K562 (cell line): Measurements from ENCODE around the gene PLXNA2. TPM values are rescaled to one million over a fixed set of nuclear protein-coding genes. Genes with fewer than 3 reads are reported as not detected.
A peak's percentile ranks its signal among the peaks of the same experiment; 100 is the strongest.

Experiments used
- GATA2 ChIP-seq: sonication (generic); formaldehyde crosslinking; IDR thresholded peaks from 2 replicates; pipeline ENCODE4 v1.4.0; 2020; ENCODE audit warnings: mild to moderate bottlenecking, missing genetic modification reagents
- polyA plus RNA-seq, 8 experiments: library from polyadenylated mRNA; depleted of rRNA in 4 of 8; stranded (reverse) in 5 of 8; unstranded in 3 of 8; fragments of >200 nt; fragmentation: Nextera tagmentation in 2 of 8; fragmentation: Illumina TruSeq in 1 of 8; extraction: Ambion mirVana in 2 of 8; extraction: Trizol in 1 of 8; gene quantifications; 2 replicates each; pipeline versions ENCODE4 v1.2.1 to v1.2.3, GENCODE V29; 2011 to 2014; ENCODE audit warnings: inconsistent platforms in 1 of 8, missing spikeins in 1 of 8
- total RNA-seq, 7 experiments: library from RNA; depleted of rRNA in 6 of 7; stranded (reverse); fragments of >200 nt in 6 of 7; fragmentation: Illumina TruSeq in 2 of 7; extraction: Trizol in 2 of 7; gene quantifications; 2 replicates each; pipeline versions ENCODE4 v1.2.1 to v1.2.3, GENCODE V29; 2011 to 2021; ENCODE audit warnings: low replicate concordance in 1 of 7
- TF ChIP-seq, protein P1 (sequence below), 2 experiments: fragments of 450-650 bp; IDR thresholded peaks; 2 replicates each; pipeline ENCODE4 v1.6.1; 2016
- TF ChIP-seq, protein P2 (sequence below): sonication (generic); formaldehyde crosslinking; IDR thresholded peaks from 2 replicates; pipeline ENCODE4 v1.8.0; 2022; ENCODE audit warnings: missing genetic modification reagents, mild to moderate bottlenecking, borderline replicate concordance
- TF ChIP-seq, protein P3 (sequence below), 2 experiments: IDR thresholded peaks in 1 of 2; conservative IDR thresholded peaks in 1 of 2; 2 replicates each; pipeline ENCODE4 v1.6.1; 2016; ENCODE audit warnings: low read depth in 2 of 2, mild to moderate bottlenecking in 1 of 2, missing compliant biosample characterization in 1 of 2, missing genetic modification characterization in 1 of 2, moderate library complexity in 1 of 2
- TF ChIP-seq, protein P4 (sequence below): fragments of 450-650 bp; IDR thresholded peaks from 2 replicates; pipeline ENCODE4 v1.6.1; 2016; ENCODE audit warnings: mild to moderate bottlenecking, moderate library complexity

PLXNA2 gene
- total and polyA plus RNA-seq, 9 of the 15 experiments (the other 6 are each of a cell fraction or from before 2014, with no cell fraction given) = 0.01 to 1.3 (median 0.32) TPM

DNA sequence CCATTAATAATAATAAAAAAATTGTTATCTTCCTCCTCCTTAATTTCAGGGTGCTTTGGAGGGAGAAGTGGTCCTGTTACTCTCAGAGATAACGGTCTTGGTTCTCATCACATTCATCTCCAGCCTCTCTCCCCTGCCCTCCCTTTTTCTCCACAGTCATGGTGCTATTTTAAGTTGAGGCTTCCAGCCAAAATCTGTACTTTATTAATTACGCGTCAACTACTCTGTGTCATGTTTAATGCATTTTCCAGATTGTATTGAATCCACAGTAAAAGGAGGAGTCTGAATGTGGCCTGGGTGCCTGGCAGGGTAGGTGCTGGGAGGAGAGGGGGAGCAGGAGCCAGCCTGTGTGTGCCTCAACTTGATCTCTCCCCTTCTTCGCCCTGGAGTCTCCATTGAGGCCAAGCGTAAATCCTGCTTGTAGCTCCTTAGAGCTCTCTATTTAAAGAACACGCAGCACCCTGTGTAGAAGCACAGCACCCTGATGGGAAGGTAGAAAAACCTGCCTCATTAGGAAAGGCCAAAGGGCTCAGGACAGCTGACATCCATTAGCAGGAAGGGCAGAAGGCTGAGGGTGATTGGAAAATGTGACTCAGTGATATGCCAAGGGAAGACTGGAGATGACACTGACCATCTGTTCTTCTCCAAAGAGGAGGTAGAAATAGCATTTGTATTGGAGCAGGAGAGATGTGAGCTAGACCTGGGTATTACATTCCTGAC lies 82.4 kb downstream of the PLXNA2 start (continued):
- TF ChIP-seq, protein P1, sequence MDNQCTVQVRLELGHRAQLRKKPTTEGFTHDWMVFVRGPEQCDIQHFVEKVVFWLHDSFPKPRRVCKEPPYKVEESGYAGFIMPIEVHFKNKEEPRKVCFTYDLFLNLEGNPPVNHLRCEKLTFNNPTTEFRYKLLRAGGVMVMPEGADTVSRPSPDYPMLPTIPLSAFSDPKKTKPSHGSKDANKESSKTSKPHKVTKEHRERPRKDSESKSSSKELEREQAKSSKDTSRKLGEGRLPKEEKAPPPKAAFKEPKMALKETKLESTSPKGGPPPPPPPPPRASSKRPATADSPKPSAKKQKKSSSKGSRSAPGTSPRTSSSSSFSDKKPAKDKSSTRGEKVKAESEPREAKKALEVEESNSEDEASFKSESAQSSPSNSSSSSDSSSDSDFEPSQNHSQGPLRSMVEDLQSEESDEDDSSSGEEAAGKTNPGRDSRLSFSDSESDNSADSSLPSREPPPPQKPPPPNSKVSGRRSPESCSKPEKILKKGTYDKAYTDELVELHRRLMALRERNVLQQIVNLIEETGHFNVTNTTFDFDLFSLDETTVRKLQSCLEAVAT (IDR thresholded peaks at IDR 0.05) = no peak
- TF ChIP-seq, protein P2, sequence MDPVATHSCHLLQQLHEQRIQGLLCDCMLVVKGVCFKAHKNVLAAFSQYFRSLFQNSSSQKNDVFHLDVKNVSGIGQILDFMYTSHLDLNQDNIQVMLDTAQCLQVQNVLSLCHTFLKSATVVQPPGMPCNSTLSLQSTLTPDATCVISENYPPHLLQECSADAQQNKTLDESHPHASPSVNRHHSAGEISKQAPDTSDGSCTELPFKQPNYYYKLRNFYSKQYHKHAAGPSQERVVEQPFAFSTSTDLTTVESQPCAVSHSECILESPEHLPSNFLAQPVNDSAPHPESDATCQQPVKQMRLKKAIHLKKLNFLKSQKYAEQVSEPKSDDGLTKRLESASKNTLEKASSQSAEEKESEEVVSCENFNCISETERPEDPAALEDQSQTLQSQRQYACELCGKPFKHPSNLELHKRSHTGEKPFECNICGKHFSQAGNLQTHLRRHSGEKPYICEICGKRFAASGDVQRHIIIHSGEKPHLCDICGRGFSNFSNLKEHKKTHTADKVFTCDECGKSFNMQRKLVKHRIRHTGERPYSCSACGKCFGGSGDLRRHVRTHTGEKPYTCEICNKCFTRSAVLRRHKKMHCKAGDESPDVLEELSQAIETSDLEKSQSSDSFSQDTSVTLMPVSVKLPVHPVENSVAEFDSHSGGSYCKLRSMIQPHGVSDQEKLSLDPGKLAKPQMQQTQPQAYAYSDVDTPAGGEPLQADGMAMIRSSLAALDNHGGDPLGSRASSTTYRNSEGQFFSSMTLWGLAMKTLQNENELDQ = no peak
- TF ChIP-seq, protein P3, sequence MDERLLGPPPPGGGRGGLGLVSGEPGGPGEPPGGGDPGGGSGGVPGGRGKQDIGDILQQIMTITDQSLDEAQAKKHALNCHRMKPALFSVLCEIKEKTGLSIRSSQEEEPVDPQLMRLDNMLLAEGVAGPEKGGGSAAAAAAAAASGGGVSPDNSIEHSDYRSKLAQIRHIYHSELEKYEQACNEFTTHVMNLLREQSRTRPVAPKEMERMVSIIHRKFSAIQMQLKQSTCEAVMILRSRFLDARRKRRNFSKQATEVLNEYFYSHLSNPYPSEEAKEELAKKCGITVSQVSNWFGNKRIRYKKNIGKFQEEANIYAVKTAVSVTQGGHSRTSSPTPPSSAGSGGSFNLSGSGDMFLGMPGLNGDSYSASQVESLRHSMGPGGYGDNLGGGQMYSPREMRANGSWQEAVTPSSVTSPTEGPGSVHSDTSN (CRISPR knock-in tag; IDR thresholded peaks at IDR 0.05; ENCODE audit: low read depth) = no peak
- TF ChIP-seq, protein P3 (tag; conservative IDR thresholded peaks at IDR 0.05; ENCODE audit: low read depth) = peak; percentile 71
- TF ChIP-seq, protein P4, sequence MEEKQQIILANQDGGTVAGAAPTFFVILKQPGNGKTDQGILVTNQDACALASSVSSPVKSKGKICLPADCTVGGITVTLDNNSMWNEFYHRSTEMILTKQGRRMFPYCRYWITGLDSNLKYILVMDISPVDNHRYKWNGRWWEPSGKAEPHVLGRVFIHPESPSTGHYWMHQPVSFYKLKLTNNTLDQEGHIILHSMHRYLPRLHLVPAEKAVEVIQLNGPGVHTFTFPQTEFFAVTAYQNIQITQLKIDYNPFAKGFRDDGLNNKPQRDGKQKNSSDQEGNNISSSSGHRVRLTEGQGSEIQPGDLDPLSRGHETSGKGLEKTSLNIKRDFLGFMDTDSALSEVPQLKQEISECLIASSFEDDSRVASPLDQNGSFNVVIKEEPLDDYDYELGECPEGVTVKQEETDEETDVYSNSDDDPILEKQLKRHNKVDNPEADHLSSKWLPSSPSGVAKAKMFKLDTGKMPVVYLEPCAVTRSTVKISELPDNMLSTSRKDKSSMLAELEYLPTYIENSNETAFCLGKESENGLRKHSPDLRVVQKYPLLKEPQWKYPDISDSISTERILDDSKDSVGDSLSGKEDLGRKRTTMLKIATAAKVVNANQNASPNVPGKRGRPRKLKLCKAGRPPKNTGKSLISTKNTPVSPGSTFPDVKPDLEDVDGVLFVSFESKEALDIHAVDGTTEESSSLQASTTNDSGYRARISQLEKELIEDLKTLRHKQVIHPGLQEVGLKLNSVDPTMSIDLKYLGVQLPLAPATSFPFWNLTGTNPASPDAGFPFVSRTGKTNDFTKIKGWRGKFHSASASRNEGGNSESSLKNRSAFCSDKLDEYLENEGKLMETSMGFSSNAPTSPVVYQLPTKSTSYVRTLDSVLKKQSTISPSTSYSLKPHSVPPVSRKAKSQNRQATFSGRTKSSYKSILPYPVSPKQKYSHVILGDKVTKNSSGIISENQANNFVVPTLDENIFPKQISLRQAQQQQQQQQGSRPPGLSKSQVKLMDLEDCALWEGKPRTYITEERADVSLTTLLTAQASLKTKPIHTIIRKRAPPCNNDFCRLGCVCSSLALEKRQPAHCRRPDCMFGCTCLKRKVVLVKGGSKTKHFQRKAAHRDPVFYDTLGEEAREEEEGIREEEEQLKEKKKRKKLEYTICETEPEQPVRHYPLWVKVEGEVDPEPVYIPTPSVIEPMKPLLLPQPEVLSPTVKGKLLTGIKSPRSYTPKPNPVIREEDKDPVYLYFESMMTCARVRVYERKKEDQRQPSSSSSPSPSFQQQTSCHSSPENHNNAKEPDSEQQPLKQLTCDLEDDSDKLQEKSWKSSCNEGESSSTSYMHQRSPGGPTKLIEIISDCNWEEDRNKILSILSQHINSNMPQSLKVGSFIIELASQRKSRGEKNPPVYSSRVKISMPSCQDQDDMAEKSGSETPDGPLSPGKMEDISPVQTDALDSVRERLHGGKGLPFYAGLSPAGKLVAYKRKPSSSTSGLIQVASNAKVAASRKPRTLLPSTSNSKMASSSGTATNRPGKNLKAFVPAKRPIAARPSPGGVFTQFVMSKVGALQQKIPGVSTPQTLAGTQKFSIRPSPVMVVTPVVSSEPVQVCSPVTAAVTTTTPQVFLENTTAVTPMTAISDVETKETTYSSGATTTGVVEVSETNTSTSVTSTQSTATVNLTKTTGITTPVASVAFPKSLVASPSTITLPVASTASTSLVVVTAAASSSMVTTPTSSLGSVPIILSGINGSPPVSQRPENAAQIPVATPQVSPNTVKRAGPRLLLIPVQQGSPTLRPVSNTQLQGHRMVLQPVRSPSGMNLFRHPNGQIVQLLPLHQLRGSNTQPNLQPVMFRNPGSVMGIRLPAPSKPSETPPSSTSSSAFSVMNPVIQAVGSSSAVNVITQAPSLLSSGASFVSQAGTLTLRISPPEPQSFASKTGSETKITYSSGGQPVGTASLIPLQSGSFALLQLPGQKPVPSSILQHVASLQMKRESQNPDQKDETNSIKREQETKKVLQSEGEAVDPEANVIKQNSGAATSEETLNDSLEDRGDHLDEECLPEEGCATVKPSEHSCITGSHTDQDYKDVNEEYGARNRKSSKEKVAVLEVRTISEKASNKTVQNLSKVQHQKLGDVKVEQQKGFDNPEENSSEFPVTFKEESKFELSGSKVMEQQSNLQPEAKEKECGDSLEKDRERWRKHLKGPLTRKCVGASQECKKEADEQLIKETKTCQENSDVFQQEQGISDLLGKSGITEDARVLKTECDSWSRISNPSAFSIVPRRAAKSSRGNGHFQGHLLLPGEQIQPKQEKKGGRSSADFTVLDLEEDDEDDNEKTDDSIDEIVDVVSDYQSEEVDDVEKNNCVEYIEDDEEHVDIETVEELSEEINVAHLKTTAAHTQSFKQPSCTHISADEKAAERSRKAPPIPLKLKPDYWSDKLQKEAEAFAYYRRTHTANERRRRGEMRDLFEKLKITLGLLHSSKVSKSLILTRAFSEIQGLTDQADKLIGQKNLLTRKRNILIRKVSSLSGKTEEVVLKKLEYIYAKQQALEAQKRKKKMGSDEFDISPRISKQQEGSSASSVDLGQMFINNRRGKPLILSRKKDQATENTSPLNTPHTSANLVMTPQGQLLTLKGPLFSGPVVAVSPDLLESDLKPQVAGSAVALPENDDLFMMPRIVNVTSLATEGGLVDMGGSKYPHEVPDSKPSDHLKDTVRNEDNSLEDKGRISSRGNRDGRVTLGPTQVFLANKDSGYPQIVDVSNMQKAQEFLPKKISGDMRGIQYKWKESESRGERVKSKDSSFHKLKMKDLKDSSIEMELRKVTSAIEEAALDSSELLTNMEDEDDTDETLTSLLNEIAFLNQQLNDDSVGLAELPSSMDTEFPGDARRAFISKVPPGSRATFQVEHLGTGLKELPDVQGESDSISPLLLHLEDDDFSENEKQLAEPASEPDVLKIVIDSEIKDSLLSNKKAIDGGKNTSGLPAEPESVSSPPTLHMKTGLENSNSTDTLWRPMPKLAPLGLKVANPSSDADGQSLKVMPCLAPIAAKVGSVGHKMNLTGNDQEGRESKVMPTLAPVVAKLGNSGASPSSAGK = no peak
- 0 out of 2 replicates have a peak, but pooled peaks have one; percentile 37 for TF ChIP-seq GATA2 (CRISPR knock-in tag)
